Activated CD8-positive, alpha-beta memory T cell treated with anti-CD3 and anti-CD28 coated beads, Interleukin-2, amount 50 U/mL, for 24 hours (primary cell): ENCODE data around the gene LSS.
"Not testable (repeated sequence)": the region's sequence is repeated elsewhere in the genome, so short reads cannot be mapped to it uniquely, and the experiment has no call there.

Experiments
- DNase-seq: peaks from one replicate; pipeline ENCODE4 v3.0.0-alpha.2; 2020; ENCODE audit errors: extremely low read depth

The LSS gene

GRCh38 chr21:46185716-46186115 is 42.9 kb downstream of the LSS start:
- DNase-seq = no peak

GRCh38 chr21:46184625-46185555 is 43.7 kb downstream of the LSS start:
- DNase-seq = peak; percentile 49

GRCh38 chr21:46183910-46184624 is 44.5 kb downstream of the LSS start, which contains the start of gene SPATC1L:
TSS of gene SPATC1L (minus strand) at chr21:46184459. CDS start at chr21:46182816, 1,643 bp downstream.
- no peak for DNase-seq

- DNase-seq = not testable (repeated sequence)
Measured at GRCh38 chr21:46183337-46183909, 45.2 kb downstream of the LSS start.

GRCh38 chr21:46182548-46183336 is 45.8 kb downstream of the LSS start:
- no peak for DNase-seq

- no peak for DNase-seq
Measured at GRCh38 chr21:46181953-46182547, 46.5 kb downstream of the LSS start.

DNA sequence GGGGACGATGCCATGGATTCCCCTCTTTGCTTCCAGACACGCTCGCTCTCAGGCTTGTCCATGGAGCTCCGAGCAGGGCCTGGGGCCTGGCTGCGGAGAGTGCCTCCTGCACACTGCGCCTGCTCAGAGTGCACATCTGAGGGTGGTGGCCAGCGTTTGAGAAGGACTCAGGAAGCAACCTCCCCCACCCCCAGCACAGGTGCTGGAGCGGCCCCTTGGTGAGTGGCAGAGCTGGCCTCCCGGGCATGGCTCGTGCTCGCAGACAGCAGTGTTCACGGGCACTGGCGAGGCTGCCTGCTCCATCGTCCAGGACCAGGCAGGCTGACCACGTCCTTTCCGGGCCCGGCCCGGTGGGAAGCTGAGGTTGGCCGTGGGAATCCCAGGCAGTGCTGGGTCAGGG is 47.1 kb downstream of the LSS start:
- DNase-seq = no peak

- no peak for DNase-seq
Measured at GRCh38 chr21:46180778-46181391, 47.7 kb downstream of the LSS start.

GRCh38 chr21:46180079-46180722 is 48.4 kb downstream of the LSS start:
- no peak for DNase-seq

GRCh38 chr21:46179708-46180078 is 48.9 kb downstream of the LSS start:
- DNase-seq = no peak

DNA sequence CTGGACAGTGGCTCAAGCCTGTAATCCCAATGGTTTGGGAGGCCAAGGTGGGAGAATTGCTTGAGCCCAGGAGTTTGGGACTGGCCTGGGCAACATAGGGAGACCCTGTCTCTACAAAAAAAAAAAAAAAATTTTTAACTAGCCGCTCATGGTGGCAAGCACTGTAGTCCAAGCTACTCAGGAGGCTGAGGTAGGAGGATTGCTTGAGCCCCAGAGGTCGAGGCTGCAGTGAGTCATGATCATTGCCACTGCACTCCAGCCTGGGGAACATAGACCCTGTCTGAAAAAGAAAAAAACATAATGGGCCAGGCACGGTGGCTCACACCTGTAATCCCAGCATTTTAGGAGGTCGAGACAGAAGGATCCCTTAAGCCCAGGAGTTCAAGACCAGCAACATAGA is 49.6 kb downstream of the LSS start:
- DNase-seq = no peak

DNA sequence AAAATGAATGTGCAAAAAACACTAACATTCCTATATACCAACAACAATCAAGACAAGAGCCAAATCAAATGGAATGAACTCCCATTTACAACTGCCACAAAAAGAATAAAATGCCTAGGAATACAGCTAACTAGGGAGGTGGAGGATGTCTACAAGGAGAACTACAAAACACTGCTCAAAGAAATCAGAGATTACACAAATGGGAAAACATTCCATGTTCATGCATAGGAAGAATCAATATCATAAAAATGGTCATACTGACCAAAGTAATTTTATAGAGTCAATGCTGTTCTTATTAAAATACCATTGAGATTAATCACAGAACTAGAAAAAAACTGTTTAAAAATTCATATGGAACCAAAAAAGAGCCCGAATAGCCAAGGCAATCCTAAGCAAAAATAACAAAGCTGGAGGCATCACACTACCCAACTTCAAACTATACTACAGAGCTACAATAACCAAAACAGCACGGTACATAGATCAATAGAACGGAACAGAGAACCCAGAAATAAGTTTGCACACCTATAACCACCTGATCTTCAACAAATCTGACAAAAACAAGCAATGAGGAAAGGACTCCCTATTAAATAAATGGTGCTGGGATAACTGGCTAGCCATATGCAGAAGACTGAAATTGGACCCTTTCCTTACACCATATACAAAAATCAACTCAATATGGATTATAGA is 52.0 kb downstream of the LSS start:
- DNase-seq = not testable (repeated sequence)

GRCh38 chr21:46173573-46173972 is 55.0 kb downstream of the LSS start:
- DNase-seq = no peak

- no peak for DNase-seq
Measured at GRCh38 chr21:46172863-46173528, 55.6 kb downstream of the LSS start.

GRCh38 chr21:46171996-46172862 is 56.3 kb downstream of the LSS start:
- DNase-seq = no peak

GRCh38 chr21:46171585-46171984 is 57.0 kb downstream of the LSS start:
- DNase-seq = no peak

GRCh38 chr21:46170436-46171193 is 58.0 kb downstream of the LSS start:
- not testable (repeated sequence) for DNase-seq
